NCI-H1417 treated with DMSO at 0.1 percent for 48 hours (cell line): ENCODE results near the gene STARD10.
"Not testable (repeated sequence)": the region's sequence is repeated elsewhere in the genome, so short reads cannot be mapped to it uniquely, and the experiment has no call there.

ENCODE experiments used
- DNase-seq: peaks from one replicate; lab custom pipeline; 2025; lab: John Stamatoyannopoulos, UW

The STARD10 gene

GRCh38 chr11:72793425-72794367 lies at the start of gene STARD10:
Gene STARD10 (minus strand): TSS chr11:72794047. CDS start chr11:72781181, 12,866 bp downstream.
- DNase-seq = peak; percentile 92

- no peak for DNase-seq
These were observed 48.9 kb upstream of the STARD10 start for GRCh38 chr11:72842653-72843330.

- DNase-seq = no peak
These were observed 48.3 kb upstream of the STARD10 start for GRCh38 chr11:72842126-72842525.

GRCh38 chr11:72841397-72841796 lies 47.5 kb upstream of the STARD10 start:
- no peak for DNase-seq

GRCh38 chr11:72840780-72841179 lies 46.9 kb upstream of the STARD10 start:
- DNase-seq = no peak

GRCh38 chr11:72838691-72839305 lies 45.0 kb upstream of the STARD10 start:
- no peak for DNase-seq

GRCh38 chr11:72836111-72836510 lies 42.3 kb upstream of the STARD10 start:
- DNase-seq = no peak

- no peak for DNase-seq
These were observed 41.1 kb upstream of the STARD10 start for GRCh38 chr11:72834905-72835304.

GRCh38 chr11:72833811-72834493 lies 40.1 kb upstream of the STARD10 start:
- DNase-seq = no peak

GRCh38 chr11:72833083-72833733 lies 39.4 kb upstream of the STARD10 start:
- DNase-seq = no peak

- DNase-seq = no peak
These were observed 38.6 kb upstream of the STARD10 start for GRCh38 chr11:72832301-72833082.

GRCh38 chr11:72831521-72832300 lies 37.9 kb upstream of the STARD10 start:
- DNase-seq = peak; percentile 8

- no peak for DNase-seq
These were observed 36.2 kb upstream of the STARD10 start for GRCh38 chr11:72829884-72830533.

- no peak for DNase-seq
These were observed 35.3 kb upstream of the STARD10 start for GRCh38 chr11:72829178-72829577.

- DNase-seq = no peak
These were observed 34.9 kb upstream of the STARD10 start for GRCh38 chr11:72828692-72829101.

GRCh38 chr11:72828081-72828567 lies 34.3 kb upstream of the STARD10 start:
- DNase-seq = no peak

GRCh38 chr11:72827656-72828055 lies 33.8 kb upstream of the STARD10 start:
- not testable (repeated sequence) for DNase-seq

GRCh38 chr11:72826942-72827480 lies 33.2 kb upstream of the STARD10 start:
- no peak for DNase-seq
